DND-41 (cell line): Measurements from ENCODE around the gene KRTDAP.

Source experiments
- ATAC-seq: fragments of 200-7000 bp; cut with Tn5 transposase; 3 replicates; pipeline ENCODE4 v1.9.1; 2021; ENCODE audit warnings: low read depth; ENCODE audit not compliant: insufficient read depth
- DNase-seq: peaks from one replicate; pipeline ENCODE4 v3.0.0-alpha.2; 2020
- H2AFZ ChIP-seq: 2 replicates; pipeline ENCODE4 v1.6.0; 2012; ENCODE audit warnings: low read depth, low read length
- H3K27ac ChIP-seq: 2 replicates; pipeline ENCODE4 v1.5.1; 2012; ENCODE audit warnings: low read length, inconsistent platforms
- H3K27me3 ChIP-seq: fragments of 200-600 bp; sonication (generic); 2 replicates; pipeline ENCODE4 v1.6.0; 2012; ENCODE audit warnings: low read length, mild to moderate bottlenecking, inconsistent platforms; ENCODE audit not compliant: insufficient read depth, poor library complexity
- H3K36me3 ChIP-seq: 2 replicates; pipeline ENCODE4 v1.5.1; 2012; ENCODE audit warnings: low read length, inconsistent platforms; ENCODE audit not compliant: insufficient read depth
- H3K4me1 ChIP-seq: 2 replicates; pipeline ENCODE4 v1.5.1; 2012; ENCODE audit warnings: mild to moderate bottlenecking, low read length; ENCODE audit not compliant: insufficient read depth
- H3K4me2 ChIP-seq: 2 replicates; pipeline ENCODE4 v1.6.0; 2012; ENCODE audit warnings: mild to moderate bottlenecking, moderate library complexity, low read length, inconsistent platforms; ENCODE audit not compliant: insufficient read depth
- H3K4me3 ChIP-seq, 2 experiments: fragments of 200-600 bp in 1 of 2; shearing (Covaris generic) in 1 of 2; 2 replicates each; pipeline ENCODE4 v1.5.1; 2012 to 2016; ENCODE audit warnings: inconsistent platforms in 2 of 2, low read length in 2 of 2, mild to moderate bottlenecking in 2 of 2, low read depth in 1 of 2, moderate library complexity in 1 of 2
- H3K79me2 ChIP-seq: 2 replicates; pipeline ENCODE4 v1.6.0; 2012; ENCODE audit warnings: low read length, inconsistent platforms; ENCODE audit not compliant: insufficient read depth
- H3K9ac ChIP-seq: 2 replicates; pipeline ENCODE4 v1.6.0; 2012; ENCODE audit warnings: low read depth, mild to moderate bottlenecking, inconsistent platforms, low read length, moderate library complexity
- H3K9me3 ChIP-seq: 2 replicates; pipeline ENCODE4 v1.5.1; 2012; ENCODE audit warnings: low read length, moderate library complexity, mild to moderate bottlenecking, inconsistent platforms; ENCODE audit not compliant: insufficient read depth, severe bottlenecking
- H4K20me1 ChIP-seq: 2 replicates; pipeline ENCODE4 v1.6.0; 2012; ENCODE audit warnings: low read length; ENCODE audit not compliant: insufficient read depth
- CTCF ChIP-seq: IDR thresholded peaks from 2 replicates; pipeline ENCODE4 v1.5.1; 2012; ENCODE audit warnings: borderline replicate concordance, low read length, moderate library complexity, mild to moderate bottlenecking; ENCODE audit not compliant: poor library complexity, severe bottlenecking; ENCODE audit errors: extremely low read depth
- EZH2 ChIP-seq: IDR thresholded peaks from 3 replicates; pipeline ENCODE4 v1.6.1; 2012; ENCODE audit warnings: borderline replicate concordance, low read depth, mild to moderate bottlenecking, moderate library complexity, low read length, inconsistent platforms; ENCODE audit not compliant: severe bottlenecking

KRTDAP gene

GRCh38 chr19:35525873-35526272 lies 35.6 kb upstream of the KRTDAP start:
- Histone ChIP-seq H3K9ac (no peak overlapping the region), H3K9me3 (no peaks in the 10 kb centered on the region), H3K79me2 (no peaks in the 10 kb centered on the region), H3K27ac (no peak overlapping the region), H3K4me2 (no peak overlapping the region), H3K27me3 (no peaks in the 10 kb centered on the region), H4K20me1 (no peaks in the 10 kb centered on the region), H3K4me1 (no peaks in the 10 kb centered on the region), H2AFZ (no peak overlapping the region), H3K36me3 (no peaks in the 10 kb centered on the region), H3K4me3 (no peak overlapping the region)
- ATAC-seq (no peak), DNase-seq (no peak)
- TF ChIP-seq CTCF: no peak
- TF ChIP-seq EZH2: no peak

DNA sequence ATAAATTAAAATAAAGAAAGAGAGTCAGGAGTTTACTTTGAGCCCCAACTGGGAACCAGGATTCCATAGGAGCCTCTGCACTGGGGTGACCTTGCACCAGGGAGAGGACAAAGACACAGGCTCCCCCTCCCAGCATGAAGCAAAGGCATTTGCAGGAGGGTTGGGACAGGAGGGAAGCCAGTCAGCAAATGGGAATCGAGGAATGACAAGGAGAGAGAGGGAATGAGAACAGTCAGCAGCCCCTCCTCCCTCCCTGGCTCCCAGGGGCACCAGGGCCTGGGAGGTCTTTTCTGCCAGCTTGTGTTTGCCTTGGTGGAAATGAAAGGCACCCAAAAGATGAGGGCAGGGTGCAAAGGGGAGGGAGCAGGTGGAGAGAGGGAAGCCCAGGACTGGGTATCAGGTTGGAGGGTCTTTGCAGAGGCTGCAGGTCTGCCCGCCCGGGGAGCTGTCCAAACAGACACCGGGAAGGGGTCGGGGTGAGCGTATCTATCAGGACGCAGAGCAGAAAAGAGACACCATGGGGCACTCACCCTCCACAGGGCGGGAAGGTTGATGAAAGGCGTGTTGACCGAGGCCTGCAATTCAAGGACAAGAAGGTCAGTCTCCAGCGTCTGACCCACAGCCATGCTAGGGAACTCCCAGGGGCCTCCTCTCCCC lies 34.0 kb upstream of the KRTDAP start:
- no peak overlapping the region for H3K4me2 ChIP-seq
- no peaks in the 10 kb centered on the region for H3K27me3 ChIP-seq
- H3K9me3 ChIP-seq: no peaks in the 10 kb centered on the region
- H4K20me1 ChIP-seq: no peaks in the 10 kb centered on the region
- no peak overlapping the region for H3K9ac ChIP-seq
- no peak for TF ChIP-seq CTCF
- TF ChIP-seq EZH2: no peak
- no peak for ATAC-seq
- H3K27ac ChIP-seq: no peak overlapping the region
- H3K4me1 ChIP-seq: no peaks in the 10 kb centered on the region
- H3K79me2 ChIP-seq: no peaks in the 10 kb centered on the region
- DNase-seq: no peak
- no peak overlapping the region for H2AFZ ChIP-seq
- no peak overlapping the region for H3K4me3 ChIP-seq
- H3K36me3 ChIP-seq: no peaks in the 10 kb centered on the region

DNA sequence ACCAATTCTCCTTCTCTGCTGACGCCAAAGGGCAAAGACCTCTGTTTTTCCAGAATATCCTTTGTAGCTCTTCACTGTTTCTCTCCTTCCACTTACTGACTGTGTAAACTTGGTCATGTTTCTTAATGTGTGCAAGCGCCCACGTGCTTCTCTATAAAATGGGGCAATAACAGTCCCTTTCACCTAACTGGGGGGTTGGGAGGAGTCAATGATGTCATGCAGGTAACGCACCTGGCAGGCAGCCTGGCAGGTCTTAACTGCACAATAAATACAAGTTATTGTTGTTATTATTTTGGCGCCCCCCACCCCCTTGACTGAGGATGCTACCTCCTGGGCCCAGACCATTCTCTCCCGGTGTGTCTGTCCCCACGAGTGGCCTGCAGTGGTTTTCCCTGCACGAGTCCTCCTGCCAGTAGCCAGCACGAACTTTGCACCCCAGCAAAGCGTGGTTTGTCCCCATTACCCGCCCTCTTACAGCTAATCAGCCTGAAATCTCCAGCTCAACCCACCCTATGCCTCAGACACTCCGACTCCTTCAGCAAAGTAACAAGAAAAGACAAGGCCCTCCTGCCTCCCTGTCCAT lies 32.6 kb upstream of the KRTDAP start:
- Histone ChIP-seq H3K9me3 (no peaks in the 10 kb centered on the region), H3K4me1 (no peaks in the 10 kb centered on the region), H3K27ac (no peak overlapping the region), H3K27me3 (no peaks in the 10 kb centered on the region), H3K4me3 (no peak overlapping the region), H2AFZ (no peak overlapping the region), H3K4me2 (no peak overlapping the region), H3K36me3 (no peaks in the 10 kb centered on the region), H3K79me2 (no peaks in the 10 kb centered on the region), H3K9ac (no peak overlapping the region), H4K20me1 (no peaks in the 10 kb centered on the region)
- TF ChIP-seq EZH2 (no peak), CTCF (no peak)
- ATAC-seq (no peak), DNase-seq (no peak)
